Panc1 (cell line): ENCODE data around the gene RAB21. TPM values are rescaled to one million over a fixed set of nuclear protein-coding genes. Genes with fewer than 3 reads are reported as not detected.

Source experiments
- ATAC-seq: fragments of 200-7000 bp; cut with Tn5 transposase; 2 replicates; pipeline ENCODE4 v1.9.1; 2020; ENCODE audit warnings: mild to moderate bottlenecking, moderate library complexity
- BruUV-seq: library from RNA; stranded (reverse); fragments of 400-500 nt; replicated peaks from 2 replicates; lab custom pipeline; 2021; lab: Mats Ljungman, UMichigan
- CTCF ChIA-PET: fragments of 300-600 bp; sonication (Branson Sonifier 250); formaldehyde crosslinking; loops from one replicate; lab custom pipeline; 2022; ENCODE audit warnings: antibody characterized with exemption; lab: Charles Lee
- POLR2A ChIA-PET: fragments of 300-600 bp; sonication (Branson Sonifier 250); formaldehyde crosslinking; loops from one replicate; lab custom pipeline; 2022; ENCODE audit warnings: antibody characterized with exemption; lab: Charles Lee
- DNase-seq: peaks from one replicate; pipeline ENCODE4 v3.0.0-alpha.2; 2010; ENCODE audit warnings: low read depth, low spot score
- H3K27ac ChIP-seq: 2 replicates; pipeline ENCODE4 v1.5.1; 2011; ENCODE audit warnings: mild to moderate bottlenecking, low read length, inconsistent platforms
- H3K27me3 ChIP-seq: fragments of 200-500 bp; sonication (Bioruptor generic); 2 replicates; pipeline ENCODE4 v1.6.0; 2014; ENCODE audit warnings: low read length, inconsistent platforms; ENCODE audit not compliant: control insufficient read depth, insufficient read depth
- H3K36me3 ChIP-seq: fragments of 200-500 bp; sonication (Bioruptor generic); 2 replicates; pipeline ENCODE4 v1.5.1; 2014; ENCODE audit warnings: inconsistent platforms, mild to moderate bottlenecking, low read length, moderate library complexity; ENCODE audit not compliant: control insufficient read depth, insufficient read depth
- H3K4me1 ChIP-seq: 2 replicates; pipeline ENCODE4 v1.5.1; 2011; ENCODE audit warnings: inconsistent platforms, mild to moderate bottlenecking, low read length, moderate library complexity; ENCODE audit not compliant: control insufficient read depth, insufficient read depth
- H3K4me3 ChIP-seq, 2 experiments: 2 replicates each; pipeline ENCODE4 v1.5.1; 2011 to 2012; ENCODE audit warnings: low read depth in 2 of 2, low read length in 2 of 2, mild to moderate bottlenecking in 2 of 2, inconsistent platforms in 1 of 2, moderate library complexity in 1 of 2
- H3K9me3 ChIP-seq: fragments of 200-500 bp; sonication (Bioruptor generic); 2 replicates; pipeline ENCODE4 v1.5.1; 2014; ENCODE audit warnings: low read depth, mild to moderate bottlenecking, inconsistent platforms, low read length, moderate library complexity; ENCODE audit not compliant: control insufficient read depth, insufficient read depth
- POLR2AphosphoS5 ChIP-seq: IDR thresholded peaks from 2 replicates; pipeline ENCODE4 v1.6.1; 2012; ENCODE audit warnings: mild to moderate bottlenecking, low read depth, low read length, moderate library complexity
- REST ChIP-seq, 2 experiments: IDR thresholded peaks; 2 replicates each; pipeline ENCODE4 v1.6.1; 2011 to 2012; ENCODE audit warnings: low read depth in 2 of 2, control low read depth in 1 of 2, low read length in 1 of 2, mild to moderate bottlenecking in 1 of 2, moderate library complexity in 1 of 2; ENCODE audit not compliant: insufficient read depth in 1 of 2
- SIN3A ChIP-seq: IDR thresholded peaks from 2 replicates; pipeline ENCODE4 v1.6.1; 2012; ENCODE audit warnings: low read depth, mild to moderate bottlenecking, low read length, moderate library complexity, borderline replicate concordance; ENCODE audit not compliant: insufficient read depth
- TCF7L2 ChIP-seq: IDR thresholded peaks from 2 replicates; pipeline ENCODE4 v1.6.1; 2011; ENCODE audit warnings: mild to moderate bottlenecking, low read depth, low read length, inconsistent platforms
- in situ Hi-C: cut with HindIII; loops from 2 replicates; pipeline ENCODE4 v1.10.0; 2016; ENCODE audit warnings: low sequenced_read_pairs, low pct_unique_long_range_greater_than_20kb
- intact Hi-C: fragments of 100-400 bp; cut with micrococcal nuclease; formaldehyde crosslinking; loops from one replicate; pipeline ENCODE4 v1.10.0; 2022; ENCODE audit not compliant: unreplicated experiment
- total RNA-seq: library from RNA; stranded (reverse); gene quantifications from one replicate; pipeline ENCODE4 v1.2.1, GENCODE V29; 2021; ENCODE audit not compliant: unreplicated experiment
- TF ChIP-seq, protein P1 (sequence below): fragments of 450-650 bp; IDR thresholded peaks from 2 replicates; pipeline ENCODE4 v1.5.1; 2017; ENCODE audit warnings: mild to moderate bottlenecking

The RAB21 gene
- total RNA-seq, 1 experiment from 2014 or later: 57.2 TPM

DNA sequence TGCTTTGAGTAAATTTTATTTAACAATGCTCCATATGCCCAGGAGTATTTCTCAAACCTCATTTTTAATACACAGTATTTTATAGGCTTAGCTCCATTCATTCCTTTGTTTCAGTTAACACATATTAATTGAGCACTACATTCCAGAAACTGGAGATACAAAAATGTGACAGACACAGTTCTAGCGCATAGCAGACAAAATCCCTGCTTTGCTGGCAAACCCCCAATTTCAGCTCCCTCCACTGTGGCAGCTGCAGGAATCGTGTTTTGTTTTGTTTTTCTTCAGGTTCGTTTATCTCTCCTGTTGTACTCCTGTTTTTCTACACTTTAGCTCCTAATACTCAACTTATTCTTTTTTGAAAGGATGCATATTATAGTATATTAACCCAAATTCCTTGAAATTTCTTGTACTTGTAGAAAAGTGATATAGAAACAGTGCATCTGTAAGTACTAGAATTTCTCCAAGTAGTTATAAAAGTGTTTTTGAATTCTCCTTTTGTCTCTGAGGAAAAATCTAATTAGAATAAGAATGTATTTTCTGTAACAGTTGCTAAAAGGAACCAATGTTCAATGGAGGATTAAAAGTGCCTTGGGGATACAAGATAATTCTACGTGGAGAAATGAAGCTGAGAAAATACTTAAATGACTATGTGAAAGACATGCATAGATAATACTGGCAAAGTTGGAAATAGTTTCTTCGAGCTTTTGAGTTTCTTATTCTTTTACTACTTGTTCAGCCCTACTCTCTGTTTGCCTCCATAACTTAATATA lies 6.4 kb upstream of the RAB21 start:
- intact Hi-C loops: loop anchor here (5.0 kb wide), 2 partner anchors 111 to 331 kb away; no protein-coding TSS in a partner anchor
- Histone ChIP-seq H3K9me3 (no peaks in the 10 kb centered on the region), H3K27ac (no peak overlapping the region), H3K4me1 (no peaks in the 10 kb centered on the region), H3K4me3 (no peak overlapping the region), H3K27me3 (peaks cover 4% of the 10 kb centered on the region), H3K36me3 (no peaks in the 10 kb centered on the region)
- ATAC-seq (no peak), DNase-seq (no peak)
- no TSS peak for BruUV-seq
- in situ Hi-C loops: no loop called here
- CTCF ChIA-PET: interaction anchor here (1.3 to 2.7 kb wide), 4 partner anchors 62 to 118 kb away, joined by 3 to 13 read pairs (median 11); partner anchors contain the start of genes THAP2, TMEM19 and ZFC3H1
- TF ChIP-seq SIN3A (no peak), POLR2AphosphoS5 (no peak), REST (IDR thresholded peaks at IDR 0.05; ENCODE audit: insufficient read depth in 1 of 2, low read depth in 2 of 2, low read length in 1 of 2) (no peak)
- TF ChIP-seq, protein P1, sequence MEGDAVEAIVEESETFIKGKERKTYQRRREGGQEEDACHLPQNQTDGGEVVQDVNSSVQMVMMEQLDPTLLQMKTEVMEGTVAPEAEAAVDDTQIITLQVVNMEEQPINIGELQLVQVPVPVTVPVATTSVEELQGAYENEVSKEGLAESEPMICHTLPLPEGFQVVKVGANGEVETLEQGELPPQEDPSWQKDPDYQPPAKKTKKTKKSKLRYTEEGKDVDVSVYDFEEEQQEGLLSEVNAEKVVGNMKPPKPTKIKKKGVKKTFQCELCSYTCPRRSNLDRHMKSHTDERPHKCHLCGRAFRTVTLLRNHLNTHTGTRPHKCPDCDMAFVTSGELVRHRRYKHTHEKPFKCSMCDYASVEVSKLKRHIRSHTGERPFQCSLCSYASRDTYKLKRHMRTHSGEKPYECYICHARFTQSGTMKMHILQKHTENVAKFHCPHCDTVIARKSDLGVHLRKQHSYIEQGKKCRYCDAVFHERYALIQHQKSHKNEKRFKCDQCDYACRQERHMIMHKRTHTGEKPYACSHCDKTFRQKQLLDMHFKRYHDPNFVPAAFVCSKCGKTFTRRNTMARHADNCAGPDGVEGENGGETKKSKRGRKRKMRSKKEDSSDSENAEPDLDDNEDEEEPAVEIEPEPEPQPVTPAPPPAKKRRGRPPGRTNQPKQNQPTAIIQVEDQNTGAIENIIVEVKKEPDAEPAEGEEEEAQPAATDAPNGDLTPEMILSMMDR: no peak
- POLR2A ChIA-PET: interaction anchor here (0.5 kb wide), 1 partner anchor 98 kb away, joined by 13 read pairs; no protein-coding TSS in a partner anchor

- Histone ChIP-seq H3K4me3 (no peak overlapping the region), H3K27ac (no peak overlapping the region), H3K9me3 (no peaks in the 10 kb centered on the region), H3K4me1 (peaks cover 3% of the 10 kb centered on the region; the same call in 1 of the 2 replicates), H3K27me3 (peaks cover 4% of the 10 kb centered on the region), H3K36me3 (no peaks in the 10 kb centered on the region)
- ATAC-seq: no peak
- in situ Hi-C loops (no loop called here), intact Hi-C loops (loop anchor here (5.0 kb wide), 2 partner anchors 112 to 332 kb away; no protein-coding TSS in a partner anchor)
- no peak for DNase-seq
- no TSS peak for BruUV-seq
- ChIA-PET CTCF (no interaction called here), POLR2A (no interaction called here)
- TF ChIP-seq, protein P1: no peak
- TF ChIP-seq TCF7L2 (no peak), REST (IDR thresholded peaks at IDR 0.05; ENCODE audit: insufficient read depth in 1 of 2, low read depth in 2 of 2, low read length in 1 of 2) (no peak), POLR2AphosphoS5 (no peak), SIN3A (no peak)
These were observed 5.0 kb upstream of the RAB21 start for GRCh38 chr12:71749666-71750065.
